PFSK-1 (cell line): Measurements from ENCODE around the gene SLX1A.

Source experiments
- FOXP2 ChIP-seq: optimal IDR thresholded peaks from 2 replicates; pipeline ENCODE3; 2011; ENCODE audit warnings: borderline replicate concordance, control low read depth, inconsistent platforms; ENCODE audit not compliant: insufficient read depth; ENCODE audit errors: extremely low read length, extremely low read depth
- POLR2AphosphoS5 ChIP-seq: IDR thresholded peaks from 2 replicates; pipeline ENCODE4 v1.6.1; 2012; ENCODE audit warnings: low read depth, mild to moderate bottlenecking, control low read depth, low read length, moderate library complexity
- REST ChIP-seq, 2 experiments: IDR thresholded peaks; 2 replicates each; pipeline versions ENCODE4 v1.6.1 to v1.8.0; 2011 to 2012; ENCODE audit warnings: low read depth in 2 of 2, low read length in 2 of 2, control low read depth in 1 of 2, inconsistent platforms in 1 of 2, mild to moderate bottlenecking in 1 of 2, moderate library complexity in 1 of 2; ENCODE audit not compliant: insufficient read depth in 1 of 2
- SIN3A ChIP-seq: IDR thresholded peaks from 2 replicates; pipeline ENCODE4 v1.6.1; 2012; ENCODE audit warnings: mild to moderate bottlenecking, low read length, moderate library complexity, borderline replicate concordance; ENCODE audit not compliant: insufficient read depth
- TAF1 ChIP-seq: IDR thresholded peaks from 2 replicates; pipeline ENCODE4 v1.6.1; 2012; ENCODE audit warnings: low read length, control low read depth, borderline replicate concordance; ENCODE audit not compliant: insufficient read depth

SLX1A gene

GRCh38 chr16:30149250-30149930 lies 44.3 kb upstream of the SLX1A start:
- TF ChIP-seq SIN3A: no peak
- TF ChIP-seq FOXP2: no peak
- no peak for TF ChIP-seq TAF1
- TF ChIP-seq POLR2AphosphoS5: no peak
- no peak for TF ChIP-seq REST (IDR thresholded peaks at IDR 0.05; ENCODE audit: insufficient read depth in 1 of 2, low read depth in 2 of 2, low read length in 2 of 2)

GRCh38 chr16:30151091-30151490 lies 42.6 kb upstream of the SLX1A start:
- TF ChIP-seq SIN3A (no peak), TAF1 (no peak), POLR2AphosphoS5 (no peak), FOXP2 (no peak), REST (IDR thresholded peaks at IDR 0.05; ENCODE audit: insufficient read depth in 1 of 2, low read depth in 2 of 2, low read length in 2 of 2) (no peak)

- TF ChIP-seq FOXP2: no peak
- no peak for TF ChIP-seq TAF1
- no peak for TF ChIP-seq POLR2AphosphoS5
- no peak for TF ChIP-seq REST (IDR thresholded peaks at IDR 0.05; ENCODE audit: insufficient read depth in 1 of 2, low read depth in 2 of 2, low read length in 2 of 2)
- no peak for TF ChIP-seq SIN3A
These were observed 41.2 kb upstream of the SLX1A start for GRCh38 chr16:30152517-30152916.

- no peak for TF ChIP-seq SIN3A
- no peak for TF ChIP-seq FOXP2
- TF ChIP-seq POLR2AphosphoS5: no peak
- no peak for TF ChIP-seq REST (IDR thresholded peaks at IDR 0.05; ENCODE audit: insufficient read depth in 1 of 2, low read depth in 2 of 2, low read length in 2 of 2)
- no peak for TF ChIP-seq TAF1
These were observed 38.5 kb upstream of the SLX1A start for GRCh38 chr16:30155188-30155587.

GRCh38 chr16:30157214-30157613 lies 36.5 kb upstream of the SLX1A start:
- TF ChIP-seq FOXP2 (no peak), POLR2AphosphoS5 (no peak), REST (IDR thresholded peaks at IDR 0.05; ENCODE audit: insufficient read depth in 1 of 2, low read depth in 2 of 2, low read length in 2 of 2) (no peak), SIN3A (no peak)
